AG04450 (cell line): ENCODE data around the gene ZNF385A. TPM values are rescaled to one million over a fixed set of nuclear protein-coding genes. Genes with fewer than 3 reads are reported as not detected.

Source experiments
- CTCF ChIA-PET: fragments of 300-600, 350-600 bp; formaldehyde crosslinking; extraction: SDS; loops from one replicate; lab custom pipeline; 2022; ENCODE audit warnings: antibody characterized with exemption, inconsistent platforms; lab: Charles Lee
- POLR2A ChIA-PET: fragments of 350-600 bp; formaldehyde crosslinking; extraction: SDS; loops from one replicate; lab custom pipeline; 2021; ENCODE audit warnings: antibody characterized with exemption, inconsistent platforms; lab: Yijun Ruan, JAX
- DNase-seq: peaks from one replicate; pipeline ENCODE4 v3.0.0-alpha.2; 2011; ENCODE audit warnings: low read depth, low spot score
- H3K27ac ChIP-seq: one replicate; pipeline ENCODE4 v1.5.1; 2012; ENCODE audit warnings: low read depth, low read length, control low read depth
- H3K27me3 ChIP-seq: one replicate; pipeline ENCODE4 v1.6.0; 2012; ENCODE audit warnings: low read length; ENCODE audit not compliant: control insufficient read depth, insufficient read depth
- H3K4me3 ChIP-seq: 2 replicates; pipeline ENCODE4 v1.5.1; 2011; ENCODE audit warnings: mild to moderate bottlenecking, low read depth, low read length, control low read depth
- H3K9me3 ChIP-seq: 2 replicates; pipeline ENCODE4 v1.5.1; 2012; ENCODE audit warnings: low read length; ENCODE audit not compliant: control insufficient read depth, insufficient read depth
- CTCF ChIP-seq: IDR thresholded peaks from 2 replicates; pipeline ENCODE4 v1.5.1; 2011; ENCODE audit warnings: low read depth, low read length, control low read depth, inconsistent platforms
- polyA plus RNA-seq: library from polyadenylated mRNA; depleted of rRNA; stranded (reverse); fragments of >200 nt; gene quantifications from 2 replicates; pipeline ENCODE4 v1.2.3, GENCODE V29; 2011

Gene ZNF385A
- polyA plus RNA-seq, 1 experiment = 1.5 TPM

DNA sequence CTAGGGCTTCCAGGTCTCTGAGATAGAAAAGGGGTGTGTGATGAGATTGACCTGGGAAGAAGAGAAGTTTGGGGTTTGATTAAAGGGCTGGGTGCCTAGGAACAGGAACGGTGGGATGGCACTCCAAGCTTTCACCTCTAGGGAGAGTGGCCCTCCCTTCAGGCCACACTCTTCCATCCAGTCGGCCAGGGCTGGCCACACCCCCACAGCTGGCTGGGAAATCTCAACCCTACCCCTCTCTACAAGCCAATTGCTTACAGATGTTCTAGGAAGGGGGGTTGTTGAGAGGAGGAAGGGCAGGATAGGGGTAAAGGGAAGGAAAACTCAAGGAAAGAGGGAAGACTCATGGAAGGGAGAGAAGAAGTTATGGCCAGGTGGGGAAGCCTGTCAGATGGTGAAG lies 41.2 kb upstream of the ZNF385A start:
- no peak overlapping the region for H3K4me3 ChIP-seq
- no peak for DNase-seq
- POLR2A ChIA-PET = no interaction called here
- CTCF ChIA-PET = interaction anchor here (1.0 to 2.7 kb wide), 5 partner anchors 21 to 55 kb away, joined by 3 to 22 read pairs (median 6); no protein-coding TSS in a partner anchor
- no peaks in the 10 kb centered on the region for H3K27me3 ChIP-seq
- no peaks in the 10 kb centered on the region for H3K9me3 ChIP-seq
- no peak overlapping the region for H3K27ac ChIP-seq
- no peak for TF ChIP-seq CTCF

DNA sequence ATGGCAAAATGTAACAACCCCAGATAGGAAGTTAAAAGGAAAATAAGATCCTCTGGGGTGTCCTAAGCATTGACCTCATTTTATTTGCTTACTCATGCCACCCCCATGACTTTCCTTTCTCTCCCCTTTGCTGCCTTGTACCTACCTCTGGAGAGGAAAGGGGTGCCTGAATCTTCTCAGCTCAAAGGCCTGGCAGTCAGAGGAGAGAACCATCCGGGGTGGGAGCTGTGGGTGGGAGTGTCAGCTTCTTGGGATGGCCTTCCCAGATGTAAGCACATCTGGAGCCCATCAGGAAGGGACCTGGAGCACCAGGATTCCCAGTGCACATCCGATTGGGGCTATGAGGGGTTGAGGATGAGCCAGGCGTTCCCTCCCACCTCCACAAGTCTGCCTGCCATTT lies 39.7 kb upstream of the ZNF385A start:
- CTCF ChIA-PET = interaction anchor here (0.8 to 2.7 kb wide), 4 partner anchors 8 to 24 kb away, joined by 3 to 22 read pairs (median 6); no protein-coding TSS in a partner anchor
- Histone ChIP-seq H3K27me3 (no peaks in the 10 kb centered on the region), H3K9me3 (no peaks in the 10 kb centered on the region), H3K4me3 (no peak overlapping the region), H3K27ac (no peak overlapping the region)
- no peak for DNase-seq
- POLR2A ChIA-PET = no interaction called here
- TF ChIP-seq CTCF = no peak

- H3K27ac ChIP-seq = no peak overlapping the region
- no peaks in the 10 kb centered on the region for H3K27me3 ChIP-seq
- CTCF ChIA-PET = interaction anchor here (2.7 kb wide), 1 partner anchor 24 kb away, joined by 22 read pairs; no protein-coding TSS in a partner anchor
- TF ChIP-seq CTCF = no peak
- POLR2A ChIA-PET = no interaction called here
- no peak overlapping the region for H3K4me3 ChIP-seq
- no peaks in the 10 kb centered on the region for H3K9me3 ChIP-seq
- DNase-seq = no peak
Observed at GRCh38 chr12:54423816-54424150, 39.2 kb upstream of the ZNF385A start.

DNA sequence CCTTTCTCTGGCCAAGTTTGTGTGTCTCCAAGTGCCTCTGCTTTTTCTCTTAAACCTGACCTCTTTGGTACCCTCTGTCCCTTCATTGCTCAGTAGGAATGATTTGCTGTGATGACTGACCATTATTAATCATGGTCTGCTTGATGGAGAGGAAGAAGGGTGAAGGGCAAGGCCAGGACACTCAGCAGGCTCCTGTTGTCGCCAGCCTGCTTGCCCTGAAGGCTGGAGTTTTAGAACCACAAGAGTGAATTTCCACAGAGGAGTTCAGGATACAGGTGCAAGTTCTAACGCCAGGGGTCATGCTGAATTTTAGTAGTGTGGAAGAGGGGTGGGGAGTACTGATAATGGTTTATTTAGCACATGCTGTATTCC lies 37.3 kb upstream of the ZNF385A start:
- no peak overlapping the region for H3K4me3 ChIP-seq
- ChIA-PET POLR2A (no interaction called here), CTCF (interaction anchor here (0.6 to 2.7 kb wide), 3 partner anchors 18 to 97 kb away, joined by 3 to 10 read pairs (median 3); partner anchors contain the start of gene COPZ1)
- H3K27ac ChIP-seq = no peak overlapping the region
- DNase-seq = no peak
- no peak for TF ChIP-seq CTCF
- H3K9me3 ChIP-seq = no peaks in the 10 kb centered on the region; the same call in 1 of the 2 replicates
- H3K27me3 ChIP-seq = no peaks in the 10 kb centered on the region

DNA sequence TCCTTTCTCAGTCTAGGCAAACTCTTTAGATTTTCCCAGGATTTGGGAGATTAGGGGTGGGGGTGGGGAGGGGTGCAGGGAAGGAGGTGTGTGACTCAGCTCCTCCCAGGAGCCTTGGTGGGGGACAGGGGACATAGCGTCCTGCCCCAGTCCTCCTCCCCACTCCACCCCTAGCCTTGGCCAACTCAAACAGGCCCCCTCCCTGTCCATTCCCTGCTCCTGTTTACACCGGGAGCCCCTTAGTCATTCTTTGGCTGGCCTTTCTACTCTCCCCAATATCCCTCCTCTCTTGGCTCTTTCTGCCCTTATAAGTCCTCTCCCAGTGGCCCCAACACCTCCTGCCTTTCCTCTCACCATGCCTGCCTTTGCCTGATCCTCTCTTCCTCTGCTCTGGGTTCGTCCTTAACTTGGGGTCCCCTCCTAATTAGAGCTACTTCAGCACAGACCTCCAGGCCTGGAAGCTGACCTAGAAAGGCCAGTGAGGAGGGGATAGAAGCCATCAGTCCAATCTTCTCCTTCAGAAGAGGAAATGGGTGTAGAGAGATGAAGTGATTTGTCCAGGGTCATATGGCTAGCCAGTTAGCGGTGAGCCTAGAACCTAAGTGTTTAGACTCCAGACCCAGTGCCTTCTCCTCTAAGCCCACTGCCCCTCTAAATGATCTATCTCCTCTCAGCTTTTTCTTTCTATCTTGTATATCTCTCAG lies 36.8 kb upstream of the ZNF385A start:
- Histone ChIP-seq H3K9me3 (no peaks in the 10 kb centered on the region; the same call in 1 of the 2 replicates), H3K27ac (peak overlapping the region; percentile 52), H3K27me3 (no peaks in the 10 kb centered on the region), H3K4me3 (no peak overlapping the region)
- POLR2A ChIA-PET = no interaction called here
- CTCF ChIA-PET = interaction anchor here (0.6 to 2.7 kb wide), 5 partner anchors 17 to 96 kb away, joined by 3 to 14 read pairs (median 5); partner anchors contain the start of gene COPZ1
- no peak for TF ChIP-seq CTCF
- DNase-seq = no peak
